Left ventricle myocardium superior (tissue), 1 donor: ENCODE data around the gene TNFRSF12A. TPM values are rescaled to one million over a fixed set of nuclear protein-coding genes. Genes with fewer than 3 reads are reported as not detected.
"Not testable (repeated sequence)": the region's sequence is repeated elsewhere in the genome, so short reads cannot be mapped to it uniquely, and the experiment has no call there.

Source experiments
- ATAC-seq: fragments of 200-7000 bp; cut with Tn5 transposase; one replicate; pipeline ENCODE4 v1.9.1; 2020; ENCODE audit warnings: mild to moderate bottlenecking, moderate library complexity
- DNase-seq: peaks from one replicate; pipeline ENCODE4 v3.0.0-alpha.2; 2020
- intact Hi-C: fragments of 100-400 bp; cut with micrococcal nuclease; formaldehyde crosslinking; loops from one replicate; pipeline ENCODE4 v1.11.0; 2022
- total RNA-seq: library from RNA; stranded (reverse); fragmentation: NEBNext Ultra II Directional; extraction: Animal tissue kit (Norgen Biotek cat#: 25700); gene quantifications from one replicate; pipeline ENCODE4 v1.2.1, GENCODE V29; 2021
- donor health status: DM: no; HTN: yes; CAD: no; lungs with severe emphysema.

Gene TNFRSF12A
- total RNA-seq, 1 donor from 2014 or later, result 17.7 TPM

- DNase-seq, result no peak
- intact Hi-C loops, result no loop called here
- ATAC-seq, result no peak
Measured at GRCh38 chr16:3036726-3037315, 16.7 kb downstream of the TNFRSF12A start, which contains the start of gene BICDL2. BICDL2 (minus strand) TSS chr16:3036944; CDS start chr16:3035496, 1,448 bp downstream.

DNA sequence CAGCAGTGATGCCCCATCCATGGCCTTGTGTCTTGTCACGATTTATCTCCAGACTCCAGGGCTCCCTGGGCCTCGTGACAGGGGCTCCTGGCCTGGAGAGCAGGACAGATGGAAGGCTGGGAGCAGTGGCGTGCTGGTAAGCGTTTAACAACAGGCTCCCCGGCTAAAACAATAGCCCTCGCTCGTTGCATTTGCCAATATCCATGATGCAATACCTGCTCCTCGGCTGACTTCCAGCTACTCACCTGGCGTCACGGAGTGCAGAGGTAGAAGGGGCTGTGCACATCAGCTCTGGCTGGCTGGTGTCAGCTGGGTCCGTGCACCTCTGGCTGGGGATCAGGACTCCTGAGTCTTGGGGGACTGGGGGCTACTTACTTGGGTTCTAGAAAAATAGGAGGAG is 18.1 kb downstream of the TNFRSF12A start:
- intact Hi-C loops, result no loop called here
- DNase-seq (no peak), ATAC-seq (no peak)

DNA sequence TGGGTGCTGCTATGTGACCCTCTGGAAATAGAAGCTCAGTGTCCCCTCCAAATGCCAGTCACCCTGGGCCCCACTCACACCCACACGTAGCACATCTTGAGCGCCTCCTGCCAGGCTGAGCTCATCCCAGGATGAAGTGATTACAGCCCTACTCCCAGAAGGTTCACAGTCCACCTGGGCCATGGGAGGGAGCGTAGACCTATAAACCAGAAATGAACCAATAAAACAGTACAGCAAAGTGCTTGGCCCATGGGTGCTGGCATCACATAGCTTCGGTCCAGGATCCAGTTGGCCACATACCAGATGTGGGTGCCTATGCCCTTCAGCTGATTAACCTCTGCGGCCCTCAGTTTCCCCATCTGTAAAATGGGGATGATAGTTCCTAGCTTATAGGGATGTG is 18.7 kb downstream of the TNFRSF12A start:
- no peak for DNase-seq
- intact Hi-C loops, result no loop called here
- ATAC-seq, result no peak

DNA sequence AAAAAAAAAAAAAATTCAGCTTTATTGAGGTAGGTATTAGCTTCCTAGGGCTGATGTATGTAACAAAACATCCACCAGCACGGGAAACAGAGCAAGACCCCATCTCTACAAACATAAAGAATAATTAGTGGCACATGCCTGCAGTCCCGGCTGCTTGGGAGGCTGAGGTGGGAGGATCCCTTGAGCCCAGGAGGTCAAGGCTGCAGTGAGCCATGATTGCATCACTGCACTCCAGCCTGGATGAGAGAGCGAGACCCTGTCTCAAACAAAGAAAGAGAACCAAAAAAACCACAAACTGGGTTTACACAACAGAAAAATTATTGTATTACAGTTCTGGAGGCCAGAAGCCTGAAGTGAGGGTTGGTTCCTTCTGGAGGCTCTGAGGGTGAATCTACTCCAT is 22.2 kb downstream of the TNFRSF12A start:
- ATAC-seq (no peak), DNase-seq (no peak)
- intact Hi-C loops, result no loop called here

DNA sequence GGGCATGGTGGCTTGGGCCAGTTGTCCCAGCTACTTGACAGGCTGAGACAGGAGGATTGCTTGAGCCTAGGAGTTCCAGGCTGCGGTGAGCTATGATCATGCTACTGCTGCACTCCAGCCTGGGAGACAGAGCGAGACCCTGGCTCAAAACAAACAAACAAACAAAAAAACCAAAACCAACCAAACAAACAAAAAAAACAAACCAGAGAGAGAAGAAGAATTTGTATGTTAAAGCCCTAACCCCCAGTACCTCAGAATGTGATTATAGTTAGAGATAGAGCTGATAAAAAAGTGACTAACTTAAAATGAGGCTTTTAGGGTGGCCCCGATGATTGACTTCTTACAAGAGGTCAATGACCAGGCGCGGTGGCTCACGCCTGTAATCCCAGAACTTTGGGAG is 24.5 kb downstream of the TNFRSF12A start:
- no peak for ATAC-seq
- DNase-seq, result no peak
- intact Hi-C loops, result no loop called here

- intact Hi-C loops, result no loop called here
- DNase-seq (no peak), ATAC-seq (peak; percentile 49)
Measured at GRCh38 chr16:3045758-3046640, 25.8 kb downstream of the TNFRSF12A start, which contains the start of gene MMP25. MMP25 (plus strand) TSS chr16:3046561; CDS start chr16:3046918, 357 bp downstream.

DNA sequence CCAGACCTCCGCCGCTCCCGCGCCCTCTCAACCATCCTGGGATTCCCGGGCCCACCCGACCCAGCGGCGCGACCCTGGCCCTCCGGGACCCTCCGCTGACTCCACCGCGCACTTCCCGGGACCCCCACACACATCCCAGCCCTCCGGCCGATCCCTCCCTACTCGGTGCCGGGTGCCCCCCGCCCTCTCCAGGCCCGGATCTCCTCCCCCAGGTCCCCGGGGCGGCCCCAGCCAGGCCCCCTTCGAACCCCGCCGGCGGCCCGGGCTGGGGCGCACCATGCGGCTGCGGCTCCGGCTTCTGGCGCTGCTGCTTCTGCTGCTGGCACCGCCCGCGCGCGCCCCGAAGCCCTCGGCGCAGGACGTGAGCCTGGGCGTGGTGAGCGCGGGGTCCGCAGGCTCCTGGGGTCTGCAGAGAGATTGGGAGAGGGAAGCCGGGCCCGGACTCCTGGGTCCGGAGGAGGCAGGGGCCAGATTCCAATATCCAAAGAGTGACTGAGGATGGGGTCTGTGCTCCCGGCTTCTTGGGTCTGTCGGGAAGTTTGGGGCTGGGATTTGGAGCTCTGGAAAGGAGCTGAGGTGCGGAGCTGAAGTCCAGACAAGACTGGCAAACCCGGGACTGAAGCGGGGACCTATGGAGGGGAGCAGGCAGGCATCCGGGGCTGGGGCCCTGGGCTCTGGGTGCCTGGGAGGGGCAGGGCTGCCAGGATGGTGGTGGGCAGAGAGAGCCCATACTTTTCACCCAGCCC is 26.6 kb downstream of the TNFRSF12A start:
- intact Hi-C loops, result no loop called here
- DNase-seq (no peak), ATAC-seq (no peak)

DNA sequence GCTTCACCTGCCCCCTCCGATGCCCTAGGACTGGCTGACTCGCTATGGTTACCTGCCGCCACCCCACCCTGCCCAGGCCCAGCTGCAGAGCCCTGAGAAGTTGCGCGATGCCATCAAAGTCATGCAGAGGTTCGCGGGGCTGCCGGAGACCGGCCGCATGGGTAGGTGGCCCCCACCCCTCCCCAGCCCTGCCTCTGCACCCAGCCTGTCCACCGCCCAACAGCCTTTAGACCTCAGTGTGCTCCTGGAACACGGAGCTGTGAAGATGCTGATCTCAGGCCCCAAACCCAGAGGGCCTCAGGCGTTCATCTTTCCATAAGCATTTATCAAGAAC is 27.2 kb downstream of the TNFRSF12A start:
- no peak for DNase-seq
- intact Hi-C loops, result no loop called here
- no peak for ATAC-seq

- intact Hi-C loops, result no loop called here
- DNase-seq (no peak), ATAC-seq (no peak)
Measured at GRCh38 chr16:3049921-3050481, 29.8 kb downstream of the TNFRSF12A start.

DNA sequence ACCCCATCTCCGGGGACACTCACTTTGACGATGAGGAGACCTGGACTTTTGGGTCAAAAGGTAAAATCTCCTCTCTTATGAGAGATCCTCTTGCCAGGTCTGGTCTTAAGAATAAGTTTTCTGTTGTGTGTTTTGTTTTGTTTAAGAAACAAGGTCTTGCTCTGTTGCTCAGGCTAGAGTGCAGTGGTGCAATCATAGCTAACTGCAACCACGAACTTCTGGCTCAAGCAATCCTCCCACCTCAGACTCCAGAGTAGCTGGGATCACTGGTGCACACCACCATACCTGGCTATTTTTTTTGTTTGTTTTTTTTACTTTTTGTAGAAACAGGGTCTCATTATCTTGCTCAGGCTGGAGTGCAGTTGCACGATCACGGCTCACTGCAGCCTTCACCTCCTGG is 30.3 kb downstream of the TNFRSF12A start:
- intact Hi-C loops, result no loop called here

DNA sequence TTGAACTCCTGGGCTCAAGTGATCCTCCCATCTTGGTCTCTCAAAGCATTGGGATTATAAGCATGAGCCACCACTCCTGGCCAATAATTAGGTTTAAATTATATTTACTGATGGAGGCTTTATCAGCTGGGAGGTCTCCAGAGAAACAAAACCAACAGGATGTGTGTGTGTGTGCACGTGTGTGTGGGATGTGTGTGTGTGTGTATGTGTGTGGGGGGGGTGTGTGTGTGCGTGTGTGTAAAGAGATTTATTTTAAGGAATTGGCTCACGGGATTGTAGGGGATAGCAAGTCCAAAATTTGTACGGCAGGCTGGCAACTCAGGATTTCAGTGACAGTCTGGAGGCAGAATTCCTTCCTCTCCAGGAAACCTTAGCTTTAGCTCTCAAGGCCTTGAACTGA is 30.8 kb downstream of the TNFRSF12A start:
- intact Hi-C loops, result no loop called here
- no peak for ATAC-seq

More for the DNA sequence above, 30.3 kb downstream of the TNFRSF12A start:
- no peak for ATAC-seq
- DNase-seq, result no peak

GRCh38 chr16:3051494-3051893 is 31.3 kb downstream of the TNFRSF12A start:
- intact Hi-C loops, result no loop called here
- ATAC-seq (no peak), DNase-seq (no peak)

More for the DNA sequence above, 30.8 kb downstream of the TNFRSF12A start:
- DNase-seq, result no peak

DNA sequence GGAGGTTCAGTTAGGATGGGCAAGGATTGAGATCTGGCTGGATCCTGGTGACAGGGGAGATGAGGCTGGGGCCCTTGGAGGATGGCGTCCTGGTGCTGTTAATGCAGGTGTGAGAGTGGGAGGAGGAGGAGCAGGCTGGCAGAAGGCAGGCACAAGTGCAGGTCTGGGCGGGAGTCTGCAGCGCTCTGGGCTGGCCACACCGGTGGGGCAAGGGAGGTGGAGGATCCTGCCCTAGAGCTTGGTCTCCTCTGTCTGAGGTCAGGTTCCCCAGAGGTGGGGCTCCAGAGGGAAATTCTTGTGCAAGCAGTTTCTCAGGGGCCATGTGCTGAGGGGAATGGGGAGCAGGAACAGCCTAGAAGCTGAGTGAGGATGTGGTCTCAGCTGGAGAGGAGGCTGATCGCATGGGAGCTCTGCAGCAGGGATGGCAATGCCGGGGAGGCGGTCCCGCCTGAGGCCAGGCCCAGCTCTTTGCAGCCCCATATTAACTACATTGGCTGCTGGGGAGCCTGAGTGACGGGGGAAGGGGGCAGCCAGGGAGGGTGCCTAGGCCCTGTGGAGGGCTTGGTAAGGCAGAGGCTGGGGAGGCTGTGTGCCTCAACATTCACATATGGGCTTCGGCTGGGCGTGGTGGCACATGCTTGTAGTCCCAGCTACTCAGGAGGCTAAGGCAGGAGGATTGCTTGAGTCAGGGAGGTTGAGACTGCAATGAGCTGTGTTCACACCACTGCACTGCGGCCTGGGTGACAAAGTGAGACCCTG is 32.6 kb downstream of the TNFRSF12A start:
- ATAC-seq, intact Hi-C loops, DNase-seq: not testable (repeated sequence)

GRCh38 chr16:3053330-3053710 is 33.2 kb downstream of the TNFRSF12A start:
- intact Hi-C loops, ATAC-seq: not testable (repeated sequence)

DNA sequence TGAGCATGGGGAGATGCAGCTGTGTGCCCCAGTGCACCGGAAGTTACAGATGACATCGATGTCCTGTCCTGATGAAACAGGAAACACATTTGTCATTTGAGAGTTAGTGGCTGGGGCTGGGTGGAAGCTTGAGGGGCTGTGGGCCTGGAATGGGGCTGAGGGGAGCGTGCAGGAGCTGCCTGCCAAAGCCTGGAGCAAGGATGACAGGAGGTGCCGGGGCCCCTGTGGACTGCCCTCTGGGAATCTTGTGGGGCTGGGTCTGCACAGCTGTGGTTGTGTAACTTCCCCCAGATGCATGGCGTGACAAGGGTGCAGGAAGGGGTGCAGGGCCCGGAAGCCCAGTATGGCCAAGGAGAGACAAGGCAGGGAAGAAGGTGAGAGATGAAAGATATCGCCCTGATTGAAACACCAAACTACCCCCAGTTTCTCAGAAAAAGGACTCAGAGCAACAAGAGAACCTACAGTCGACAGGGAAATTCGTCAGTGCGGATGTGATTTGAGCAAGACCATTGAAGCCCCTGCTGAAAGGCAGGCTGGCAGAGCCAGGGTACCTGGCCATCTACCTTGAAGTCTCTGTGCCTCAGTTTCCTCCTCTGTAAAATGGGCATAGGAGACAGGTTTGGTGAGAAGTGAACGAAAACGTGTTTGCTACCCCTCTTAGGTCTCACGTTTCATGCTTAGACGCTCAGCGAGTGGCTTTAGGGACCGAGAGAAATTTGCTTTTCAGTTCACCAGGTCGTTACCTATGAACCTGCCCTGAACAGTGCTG is 35.0 kb downstream of the TNFRSF12A start:
- DNase-seq (no peak), ATAC-seq (no peak)
- intact Hi-C loops, result no loop called here

More at GRCh38 chr16:3053330-3053710, 33.2 kb downstream of the TNFRSF12A start:
- not testable (repeated sequence) for DNase-seq

GRCh38 chr16:3055734-3056115 is 35.6 kb downstream of the TNFRSF12A start:
- intact Hi-C loops, ATAC-seq, DNase-seq: not testable (repeated sequence)

GRCh38 chr16:3056336-3057180 is 36.4 kb downstream of the TNFRSF12A start:
- ATAC-seq (no peak), DNase-seq (no peak)
- intact Hi-C loops, result no loop called here
